Right atrium auricular region (tissue), 2 donors: ENCODE data around the gene PTPRN2. TPM values are rescaled to one million over a fixed set of nuclear protein-coding genes. Genes with fewer than 3 reads are reported as not detected.
A peak's percentile ranks its signal among the peaks of the same experiment; 100 is the strongest.

Source experiments
- DNase-seq: peaks from one replicate; pipeline ENCODE4 v3.0.0-alpha.2; 2019; ENCODE audit warnings: low spot score
- H3K27ac ChIP-seq, 2 donors: fragments of 200-600 bp; sonication (generic); 1 replicate in 1 of 2; 2 replicates in 1 of 2; pipeline ENCODE4 v1.5.1; 2016 to 2019
- H3K27me3 ChIP-seq, 2 donors: fragments of 200-600 bp; sonication (generic); one replicate each; pipeline versions ENCODE4 v1.5.1 to v1.6.0; 2017 to 2019
- H3K36me3 ChIP-seq: fragments of 200-600 bp; sonication (generic); one replicate; pipeline ENCODE4 v1.5.1; 2016
- H3K4me1 ChIP-seq, 2 donors: fragments of 200-600 bp; sonication (generic); one replicate each; pipeline versions ENCODE4 v1.5.1 to v1.6.0; 2017 to 2019
- H3K4me3 ChIP-seq, 2 donors: fragments of 200-600 bp; sonication (generic); 1 replicate in 1 of 2; 2 replicates in 1 of 2; pipeline ENCODE4 v1.5.1; 2017 to 2019; ENCODE audit warnings: mild to moderate bottlenecking in 1 of 2, moderate library complexity in 1 of 2
- H3K9me3 ChIP-seq, 2 donors: fragments of 200-600 bp; sonication (generic); one replicate each; pipeline ENCODE4 v1.5.1; 2019
- CTCF ChIP-seq, 2 donors: fragments of 200-600 bp; sonication (generic); IDR thresholded peaks; one replicate each; pipeline ENCODE4 v1.5.1; 2019; ENCODE audit warnings: antibody characterized with exemption in 2 of 2
- total RNA-seq, 2 donors: library from RNA; depleted of rRNA; stranded (reverse); fragments of >200 nt; gene quantifications; one replicate each; pipeline ENCODE4 v1.1.0, GENCODE V29; 2016

The PTPRN2 gene
- total RNA-seq, 2 donors from 2014 or later = 2.6 to 2.7 TPM

- Histone ChIP-seq H3K9me3 (no peaks in the 10 kb centered on the region), H3K27ac (no peak overlapping the region), H3K36me3 (no peaks in the 10 kb centered on the region), H3K4me1 (no peaks in the 10 kb centered on the region), H3K4me3 (no peak overlapping the region), H3K27me3 (no peaks in the 10 kb centered on the region)
- DNase-seq = no peak
- TF ChIP-seq CTCF (IDR thresholded peaks at IDR 0.05) = no peak
These were observed 257.9 kb downstream of the PTPRN2 start for GRCh38 chr7:158329686-158330085.

- no peaks in the 10 kb centered on the region for H3K27me3 ChIP-seq
- DNase-seq = peak; percentile 49
- no peak for TF ChIP-seq CTCF (IDR thresholded peaks at IDR 0.05)
- H3K4me3 ChIP-seq = no peak overlapping the region
- no peaks in the 10 kb centered on the region for H3K36me3 ChIP-seq
- H3K27ac ChIP-seq = no peak overlapping the region
- no peaks in the 10 kb centered on the region for H3K9me3 ChIP-seq
- no peaks in the 10 kb centered on the region for H3K4me1 ChIP-seq
These were observed 258.5 kb downstream of the PTPRN2 start for GRCh38 chr7:158329014-158329610.

GRCh38 chr7:158328376-158329013 is 259.1 kb downstream of the PTPRN2 start:
- TF ChIP-seq CTCF (IDR thresholded peaks at IDR 0.05) = no peak
- H3K27ac ChIP-seq = no peak overlapping the region
- no peak overlapping the region for H3K4me3 ChIP-seq
- DNase-seq = peak; percentile 46
- H3K4me1 ChIP-seq = no peaks in the 10 kb centered on the region
- no peaks in the 10 kb centered on the region for H3K27me3 ChIP-seq
- H3K36me3 ChIP-seq = no peaks in the 10 kb centered on the region
- no peaks in the 10 kb centered on the region for H3K9me3 ChIP-seq

- Histone ChIP-seq H3K36me3 (no peaks in the 10 kb centered on the region), H3K27ac (no peak overlapping the region), H3K4me1 (no peaks in the 10 kb centered on the region), H3K4me3 (no peak overlapping the region), H3K9me3 (no peaks in the 10 kb centered on the region), H3K27me3 (no peaks in the 10 kb centered on the region)
- TF ChIP-seq CTCF (IDR thresholded peaks at IDR 0.05) = no peak
- peak; percentile 43 for DNase-seq
These were observed 259.9 kb downstream of the PTPRN2 start for GRCh38 chr7:158327571-158328180.

GRCh38 chr7:158327012-158327411 is 260.6 kb downstream of the PTPRN2 start:
- Histone ChIP-seq H3K27ac (no peak overlapping the region), H3K9me3 (no peaks in the 10 kb centered on the region), H3K36me3 (no peaks in the 10 kb centered on the region), H3K27me3 (no peaks in the 10 kb centered on the region), H3K4me3 (no peak overlapping the region), H3K4me1 (no peaks in the 10 kb centered on the region)
- TF ChIP-seq CTCF (IDR thresholded peaks at IDR 0.05) = no peak
- DNase-seq = no peak
